WTC11 (cell line): ENCODE data around the gene ZSWIM4. TPM values are rescaled to one million over a fixed set of nuclear protein-coding genes. Genes with fewer than 3 reads are reported as not detected.

Experiments used
- ATAC-seq: fragments of 200-7000 bp; cut with Tn5 transposase; 2 replicates; pipeline ENCODE4 v1.10.0; 2021; ENCODE audit warnings: mild to moderate bottlenecking, moderate library complexity
- CTCF ChIA-PET: fragments of 300-600 bp; sonication (Branson Sonifier 250); formaldehyde crosslinking; loops from one replicate; lab custom pipeline; 2021; ENCODE audit warnings: antibody characterized with exemption; lab: Charles Lee
- POLR2A ChIA-PET: fragments of 350-600 bp; sonication (Branson Sonifier 250); formaldehyde crosslinking; loops from one replicate; lab custom pipeline; 2021; ENCODE audit warnings: antibody characterized with exemption; lab: Charles Lee
- DNase-seq: peaks from one replicate; pipeline ENCODE4 v3.0.0; 2021; ENCODE audit warnings: low spot score
- H3K27ac Mint-ChIP-seq: 2 replicates; pipeline ENCODE4 v1.8.0; 2021; ENCODE audit warnings: mixed read lengths
- H3K27me3 Mint-ChIP-seq: 2 replicates; pipeline ENCODE4 v1.8.0; 2021; ENCODE audit warnings: low read depth, mild to moderate bottlenecking, moderate library complexity, mixed read lengths
- H3K36me3 Mint-ChIP-seq: 2 replicates; pipeline ENCODE4 v1.8.0; 2021; ENCODE audit warnings: mixed read lengths
- H3K4me1 Mint-ChIP-seq: 2 replicates; pipeline ENCODE4 v1.8.0; 2022; ENCODE audit warnings: mixed read lengths
- H3K4me3 Mint-ChIP-seq: 2 replicates; pipeline ENCODE4 v1.8.0; 2021; ENCODE audit warnings: mild to moderate bottlenecking, moderate library complexity, mixed read lengths
- H3K9me3 Mint-ChIP-seq: 2 replicates; pipeline ENCODE4 v1.8.0; 2021; ENCODE audit warnings: mixed read lengths
- CREM ChIP-seq: sonication (generic); formaldehyde crosslinking; IDR thresholded peaks from 2 replicates; pipeline ENCODE4 v1.8.1; 2022; ENCODE audit warnings: mild to moderate bottlenecking, missing genetic modification reagents, moderate library complexity
- CTCF ChIP-seq: fragments of 200-600 bp; IDR thresholded peaks from 2 replicates; pipeline ENCODE4 v1.8.0; 2022; ENCODE audit warnings: antibody characterized with exemption
- E2F4 ChIP-seq: sonication (generic); formaldehyde crosslinking; IDR thresholded peaks from 2 replicates; pipeline ENCODE4 v1.8.1; 2022; ENCODE audit warnings: low read depth, mild to moderate bottlenecking, moderate library complexity, missing genetic modification reagents, borderline replicate concordance
- EMX1 ChIP-seq: fragments of 250-450 bp; sonication (Bioruptor Pico); IDR thresholded peaks from 2 replicates; pipeline ENCODE4 v1.8.0; 2021; ENCODE audit warnings: mild to moderate bottlenecking
- ERG ChIP-seq: fragments of 250-450 bp; sonication (Bioruptor Pico); IDR thresholded peaks from 2 replicates; pipeline ENCODE4 v1.8.0; 2021; ENCODE audit warnings: mild to moderate bottlenecking
- FOXP1 ChIP-seq: sonication (generic); formaldehyde crosslinking; IDR thresholded peaks from 2 replicates; pipeline ENCODE4 v1.8.0; 2022; ENCODE audit warnings: missing genetic modification reagents, mild to moderate bottlenecking, moderate library complexity, borderline replicate concordance
- FOXP4 ChIP-seq: sonication (generic); formaldehyde crosslinking; IDR thresholded peaks from 2 replicates; pipeline ENCODE4 v1.8.0; 2022; ENCODE audit warnings: mild to moderate bottlenecking, missing genetic modification reagents
- GABPB1 ChIP-seq: sonication (generic); formaldehyde crosslinking; IDR thresholded peaks from 2 replicates; pipeline ENCODE4 v1.8.1; 2023; ENCODE audit warnings: mild to moderate bottlenecking, missing genetic modification reagents
- GTF2I ChIP-seq: fragments of 250-450 bp; sonication (Bioruptor Pico); conservative IDR thresholded peaks from 2 replicates; pipeline ENCODE4 v1.4.0; 2021; ENCODE audit warnings: mild to moderate bottlenecking
- HMGXB4 ChIP-seq: sonication (generic); formaldehyde crosslinking; IDR thresholded peaks from 2 replicates; pipeline ENCODE4 v1.8.1; 2023; ENCODE audit warnings: mild to moderate bottlenecking, moderate library complexity, missing genetic modification reagents
- KAT7 ChIP-seq: sonication (generic); formaldehyde crosslinking; IDR thresholded peaks from 2 replicates; pipeline ENCODE4 v1.8.1; 2023; ENCODE audit warnings: missing genetic modification reagents, mild to moderate bottlenecking, borderline replicate concordance
- NFE2L1 ChIP-seq: sonication (generic); formaldehyde crosslinking; IDR thresholded peaks from 2 replicates; pipeline ENCODE4 v1.8.1; 2023; ENCODE audit warnings: missing genetic modification reagents
- NR2C2 ChIP-seq: sonication (generic); formaldehyde crosslinking; IDR thresholded peaks from 2 replicates; pipeline ENCODE4 v1.8.0; 2022; ENCODE audit warnings: mild to moderate bottlenecking, missing genetic modification reagents
- PREB ChIP-seq: sonication (generic); formaldehyde crosslinking; IDR thresholded peaks from 2 replicates; pipeline ENCODE4 v1.8.1; 2022; ENCODE audit warnings: mild to moderate bottlenecking, missing genetic modification reagents, moderate library complexity, borderline replicate concordance
- TEAD1 ChIP-seq: sonication (generic); formaldehyde crosslinking; IDR thresholded peaks from 2 replicates; pipeline ENCODE4 v1.8.0; 2022; ENCODE audit warnings: mild to moderate bottlenecking, missing genetic modification reagents
- TP53 ChIP-seq: sonication (generic); formaldehyde crosslinking; IDR thresholded peaks from 2 replicates; pipeline ENCODE4 v1.8.1; 2023; ENCODE audit warnings: mild to moderate bottlenecking, missing genetic modification reagents
- USF1 ChIP-seq: sonication (generic); formaldehyde crosslinking; IDR thresholded peaks from 2 replicates; pipeline ENCODE4 v1.8.0; 2022; ENCODE audit warnings: mild to moderate bottlenecking, missing genetic modification reagents
- USF2 ChIP-seq: sonication (generic); formaldehyde crosslinking; IDR thresholded peaks from 2 replicates; pipeline ENCODE4 v1.8.1; 2023; ENCODE audit warnings: mild to moderate bottlenecking, missing genetic modification reagents, moderate library complexity
- ZBTB43 ChIP-seq: sonication (generic); formaldehyde crosslinking; IDR thresholded peaks from 2 replicates; pipeline ENCODE4 v1.8.1; 2023; ENCODE audit warnings: mild to moderate bottlenecking, missing genetic modification reagents
- ZNF263 ChIP-seq: sonication (generic); formaldehyde crosslinking; IDR thresholded peaks from 2 replicates; pipeline ENCODE4 v1.8.1; 2022; ENCODE audit warnings: low read depth, mild to moderate bottlenecking, moderate library complexity, missing genetic modification reagents
- total RNA-seq: library from RNA; stranded (reverse); gene quantifications from 3 replicates; pipeline ENCODE4 v1.2.3, GENCODE V29; 2021

The ZSWIM4 gene
- total RNA-seq, 1 experiment from 2014 or later = 33.4 TPM

GRCh38 chr19:13877303-13877702 is 82.1 kb downstream of the ZSWIM4 start (continued):
- TF ChIP-seq FOXP4 (no peak), FOXP1 (CRISPR knock-in tag) (no peak), ZNF263 (CRISPR knock-in tag) (no peak), TEAD1 (CRISPR knock-in tag) (no peak), KAT7 (no peak)

- ATAC-seq (peak; percentile 83), DNase-seq (peak; percentile 98)
- H3K36me3 Mint-ChIP-seq = no peaks in the 10 kb centered on the region
- H3K27me3 Mint-ChIP-seq = peaks cover 36% of the 10 kb centered on the region
- H3K4me1 Mint-ChIP-seq = peaks cover 26% of the 10 kb centered on the region
- peak overlapping the region; percentile 41 for H3K4me3 Mint-ChIP-seq
- H3K27ac Mint-ChIP-seq = peak overlapping the region; percentile 82
- POLR2A ChIA-PET = interaction anchor here (1.5 kb wide), 1 partner anchor 192 kb away, joined by 3 read pairs; the partner anchor contains the start of gene MISP3
- CTCF ChIA-PET = interaction anchor here (0.6 to 4.0 kb wide), 35 partner anchors 8 to 256 kb away, joined by 3 to 41 read pairs (median 5); partner anchors contain the start of genes ASF1B, C19orf67, DCAF15 and IL27RA
- no peaks in the 10 kb centered on the region for H3K9me3 Mint-ChIP-seq
- peak; percentile 77 for TF ChIP-seq HMGXB4 (CRISPR knock-in tag)
- TF ChIP-seq ZBTB43 (CRISPR knock-in tag) = no peak
- TF ChIP-seq PREB (CRISPR knock-in tag) = no peak
- 0 out of 2 replicates have a peak, but pooled peaks have one; percentile 43 for TF ChIP-seq EMX1 (CRISPR knock-in tag)
- TF ChIP-seq KAT7 = 0 out of 2 replicates have a peak, but pooled peaks have one; percentile 72
- 0 out of 2 replicates have a peak, but pooled peaks have one; percentile 43 for TF ChIP-seq ERG
- TF ChIP-seq GABPB1 (CRISPR knock-in tag) = peak; percentile 52
- no peak for TF ChIP-seq E2F4 (CRISPR knock-in tag)
- peak; percentile 78 for TF ChIP-seq USF2 (CRISPR knock-in tag)
- TF ChIP-seq NFE2L1 (CRISPR knock-in tag) = peak; percentile 88
- no peak for TF ChIP-seq TP53 (CRISPR knock-in tag)
- TF ChIP-seq CTCF = peak; percentile 88
- TF ChIP-seq CREM (CRISPR knock-in tag) = 0 out of 2 replicates have a peak, but pooled peaks have one; percentile 31
- TF ChIP-seq USF1 (CRISPR knock-in tag) = peak; percentile 65; the same call in 1 of the 2 replicates
- TF ChIP-seq NR2C2 (CRISPR knock-in tag) = no peak
- 0 out of 2 replicates have a peak, but pooled peaks have one; percentile 9 for TF ChIP-seq GTF2I (CRISPR knock-in tag)
Measured at GRCh38 chr19:13880059-13881043, 85.1 kb downstream of the ZSWIM4 start.
